DND-41 (cell line): ENCODE data around the gene TM2D1.

Experiments
- ATAC-seq: fragments of 200-7000 bp; cut with Tn5 transposase; 3 replicates; pipeline ENCODE4 v1.9.1; 2021; ENCODE audit warnings: low read depth; ENCODE audit not compliant: insufficient read depth
- DNase-seq: peaks from one replicate; pipeline ENCODE4 v3.0.0-alpha.2; 2020
- H2AFZ ChIP-seq: 2 replicates; pipeline ENCODE4 v1.6.0; 2012; ENCODE audit warnings: low read depth, low read length
- H3K27ac ChIP-seq: 2 replicates; pipeline ENCODE4 v1.5.1; 2012; ENCODE audit warnings: low read length, inconsistent platforms
- H3K27me3 ChIP-seq: fragments of 200-600 bp; sonication (generic); 2 replicates; pipeline ENCODE4 v1.6.0; 2012; ENCODE audit warnings: low read length, mild to moderate bottlenecking, inconsistent platforms; ENCODE audit not compliant: insufficient read depth, poor library complexity
- H3K36me3 ChIP-seq: 2 replicates; pipeline ENCODE4 v1.5.1; 2012; ENCODE audit warnings: low read length, inconsistent platforms; ENCODE audit not compliant: insufficient read depth
- H3K4me1 ChIP-seq: 2 replicates; pipeline ENCODE4 v1.5.1; 2012; ENCODE audit warnings: mild to moderate bottlenecking, low read length; ENCODE audit not compliant: insufficient read depth
- H3K4me2 ChIP-seq: 2 replicates; pipeline ENCODE4 v1.6.0; 2012; ENCODE audit warnings: mild to moderate bottlenecking, moderate library complexity, low read length, inconsistent platforms; ENCODE audit not compliant: insufficient read depth
- H3K4me3 ChIP-seq, 2 experiments: fragments of 200-600 bp in 1 of 2; shearing (Covaris generic) in 1 of 2; 2 replicates each; pipeline ENCODE4 v1.5.1; 2012 to 2016; ENCODE audit warnings: inconsistent platforms in 2 of 2, low read length in 2 of 2, mild to moderate bottlenecking in 2 of 2, low read depth in 1 of 2, moderate library complexity in 1 of 2
- H3K79me2 ChIP-seq: 2 replicates; pipeline ENCODE4 v1.6.0; 2012; ENCODE audit warnings: low read length, inconsistent platforms; ENCODE audit not compliant: insufficient read depth
- H3K9ac ChIP-seq: 2 replicates; pipeline ENCODE4 v1.6.0; 2012; ENCODE audit warnings: low read depth, mild to moderate bottlenecking, inconsistent platforms, low read length, moderate library complexity
- H3K9me3 ChIP-seq: 2 replicates; pipeline ENCODE4 v1.5.1; 2012; ENCODE audit warnings: low read length, moderate library complexity, mild to moderate bottlenecking, inconsistent platforms; ENCODE audit not compliant: insufficient read depth, severe bottlenecking
- H4K20me1 ChIP-seq: 2 replicates; pipeline ENCODE4 v1.6.0; 2012; ENCODE audit warnings: low read length; ENCODE audit not compliant: insufficient read depth
- CTCF ChIP-seq: IDR thresholded peaks from 2 replicates; pipeline ENCODE4 v1.5.1; 2012; ENCODE audit warnings: borderline replicate concordance, low read length, moderate library complexity, mild to moderate bottlenecking; ENCODE audit not compliant: poor library complexity, severe bottlenecking; ENCODE audit errors: extremely low read depth
- EZH2 ChIP-seq: IDR thresholded peaks from 3 replicates; pipeline ENCODE4 v1.6.1; 2012; ENCODE audit warnings: borderline replicate concordance, low read depth, mild to moderate bottlenecking, moderate library complexity, low read length, inconsistent platforms; ENCODE audit not compliant: severe bottlenecking

Gene TM2D1

GRCh38 chr1:61743716-61744580, 19.0 kb upstream of the TM2D1 start:
- Histone ChIP-seq H3K79me2 (no peaks in the 10 kb centered on the region), H3K4me1 (no peaks in the 10 kb centered on the region), H3K4me3 (no peak overlapping the region), H3K9ac (no peak overlapping the region), H3K27me3 (no peaks in the 10 kb centered on the region), H3K36me3 (no peaks in the 10 kb centered on the region), H3K9me3 (no peaks in the 10 kb centered on the region), H3K4me2 (no peak overlapping the region), H3K27ac (no peak overlapping the region), H2AFZ (no peak overlapping the region), H4K20me1 (no peaks in the 10 kb centered on the region)
- no peak for TF ChIP-seq CTCF
- no peak for TF ChIP-seq EZH2
- no peak for DNase-seq
- ATAC-seq = no peak

GRCh38 chr1:61743431-61743705, 18.4 kb upstream of the TM2D1 start:
- Histone ChIP-seq H4K20me1 (no peaks in the 10 kb centered on the region), H3K9me3 (no peaks in the 10 kb centered on the region), H3K36me3 (no peaks in the 10 kb centered on the region), H3K27ac (no peak overlapping the region), H3K4me3 (no peak overlapping the region), H3K79me2 (no peaks in the 10 kb centered on the region), H3K4me1 (no peaks in the 10 kb centered on the region), H2AFZ (no peak overlapping the region), H3K9ac (no peak overlapping the region), H3K27me3 (no peaks in the 10 kb centered on the region), H3K4me2 (no peak overlapping the region)
- TF ChIP-seq CTCF (no peak), EZH2 (no peak)
- ATAC-seq = no peak
- DNase-seq = no peak

- Histone ChIP-seq H4K20me1 (no peaks in the 10 kb centered on the region), H3K79me2 (no peaks in the 10 kb centered on the region), H3K4me1 (no peaks in the 10 kb centered on the region), H3K9me3 (no peaks in the 10 kb centered on the region), H2AFZ (no peak overlapping the region), H3K27ac (no peak overlapping the region), H3K4me2 (no peak overlapping the region), H3K4me3 (no peak overlapping the region), H3K9ac (no peak overlapping the region), H3K27me3 (no peaks in the 10 kb centered on the region), H3K36me3 (no peaks in the 10 kb centered on the region)
- DNase-seq = no peak
- TF ChIP-seq CTCF (no peak), EZH2 (no peak)
- ATAC-seq = no peak
These were observed 17.9 kb upstream of the TM2D1 start for GRCh38 chr1:61742620-61743430.
